Measurements from ENCODE around the gene EFNA1. TPM values are rescaled to one million over a fixed set of nuclear protein-coding genes. Genes with fewer than 3 reads are reported as not detected.

Gene EFNA1
- total and polyA plus RNA-seq, 11 donors, result 22.8 to 103 (median 37.2) TPM

GRCh38 chr1:155137154-155137949 is 9.7 kb downstream of the EFNA1 start:
- peak overlapping the region in 6 of 12 donors; percentile 60 to 86 (median 71) for H3K4me3 ChIP-seq
- H3K36me3 ChIP-seq, result peaks cover 0 to 39% (median 26%) of the 10 kb centered on the region in 9 donors
- no peaks in the 10 kb centered on the region for H3K27me3 ChIP-seq
- TF ChIP-seq POLR2A (IDR thresholded peaks at IDR 0.05) (no peak), CTCF (IDR thresholded peaks at IDR 0.05) (no peak)
- peaks cover 16 to 68% (median 53%) of the 10 kb centered on the region in 12 donors for H3K4me1 ChIP-seq
- H3K9me3 ChIP-seq, result no peaks in the 10 kb centered on the region
- 77 to 83% (median 80%) methylated on average over 6 of the region's 6 CpGs for WGBS, 4 donors
- no peak for ATAC-seq
- intact Hi-C loops (cut with DNase I), result loop anchor here in 2 of 10 donors (2.0 to 5.0 kb wide), 2 partner anchors 35 to 75 kb away; partner anchors contain the start of genes EFNA4 (in 1 of the 2), KRTCAP2 (in 1 of the 2) and TRIM46 (in 1 of the 2)
- no peak for DNase-seq
- H3K27ac ChIP-seq, result peak overlapping the region in 11 of 12 donors; percentile 90 to 99 (median 97)

- Histone ChIP-seq H3K27ac (peak within 1 kb of the TSS; percentile 37 to 97 (median 90)), H3K4me1 (peaks cover 5 to 42% (median 28%) of the 10 kb centered on the region in 12 donors), H3K9me3 (no peaks in the 10 kb centered on the region), H3K36me3 (peaks cover 0 to 15% (median 0%) of the 10 kb centered on the region in 9 donors), H3K4me3 (peak within 1 kb of the TSS; percentile 62 to 96 (median 84)), H3K27me3 (no peaks in the 10 kb centered on the region)
- ATAC-seq (peak; percentile 67 to 84 (median 79)), DNase-seq (peak; percentile 92 to 94 (median 93))
- intact Hi-C loops (cut with DNase I), result loop anchor here in 1 of 10 donors (5.0 kb wide), 1 partner anchor 32 kb away; the partner anchor contains the start of genes KRTCAP2 and TRIM46
- 0 to 1% (median 1%) methylated on average over 40 to 42 of the region's 42 CpGs for WGBS, 4 donors
- TF ChIP-seq CTCF (IDR thresholded peaks at IDR 0.05) (peak in 1 of 12 donors; percentile 6), POLR2A (IDR thresholded peaks at IDR 0.05) (peak in 1 of 2 donors; percentile 62)
Measured at GRCh38 chr1:155139895-155140629, 12.4 kb downstream of the EFNA1 start, which contains the start of gene DPM3. TSS of gene DPM3 (minus strand) at chr1:155140531. CDS start at chr1:155140240, 291 bp downstream.

- Histone ChIP-seq H3K9me3 (no peaks in the 10 kb centered on the region), H3K27ac (peak overlapping the region in 11 of 12 donors; percentile 37 to 97 (median 91)), H3K36me3 (peaks cover 0 to 15% (median 0%) of the 10 kb centered on the region in 9 donors), H3K27me3 (no peaks in the 10 kb centered on the region), H3K4me3 (peak overlapping the region; percentile 62 to 96 (median 84)), H3K4me1 (peaks cover 4 to 38% (median 25%) of the 10 kb centered on the region in 12 donors)
- ATAC-seq, result no peak
- WGBS, 4 donors, result 4 to 9% (median 6%) methylated on average over 11 of the region's 11 CpGs
- intact Hi-C loops (cut with DNase I), result no loop called here
- no peak for DNase-seq
- TF ChIP-seq CTCF (IDR thresholded peaks at IDR 0.05) (peak in 1 of 12 donors; percentile 3), POLR2A (IDR thresholded peaks at IDR 0.05) (no peak)
Measured at GRCh38 chr1:155140630-155140953, 12.9 kb downstream of the EFNA1 start.

Measured in heart left ventricle (tissue), 16 donors.